OCI-LY1 (cell line): ENCODE results near the gene NDUFAB1.

ENCODE experiments used
- EZH2 ChIP-seq: fragments of 200-600 bp; sonication (generic), shearing (Covaris generic); IDR thresholded peaks from 2 replicates; pipeline ENCODE4 v1.8.0; 2017; ENCODE audit warnings: borderline replicate concordance, mixed run types, mild to moderate bottlenecking, antibody characterized with exemption, low read length, moderate library complexity, mixed read lengths
- TF ChIP-seq, protein P1 (sequence below): fragments of 200-600 bp; sonication (generic), shearing (Covaris generic); IDR thresholded peaks from 2 replicates; pipeline ENCODE4 v1.5.1; 2017; ENCODE audit warnings: mild to moderate bottlenecking, antibody characterized with exemption, low read length, moderate library complexity, mixed read lengths

- TF ChIP-seq, protein P1, sequence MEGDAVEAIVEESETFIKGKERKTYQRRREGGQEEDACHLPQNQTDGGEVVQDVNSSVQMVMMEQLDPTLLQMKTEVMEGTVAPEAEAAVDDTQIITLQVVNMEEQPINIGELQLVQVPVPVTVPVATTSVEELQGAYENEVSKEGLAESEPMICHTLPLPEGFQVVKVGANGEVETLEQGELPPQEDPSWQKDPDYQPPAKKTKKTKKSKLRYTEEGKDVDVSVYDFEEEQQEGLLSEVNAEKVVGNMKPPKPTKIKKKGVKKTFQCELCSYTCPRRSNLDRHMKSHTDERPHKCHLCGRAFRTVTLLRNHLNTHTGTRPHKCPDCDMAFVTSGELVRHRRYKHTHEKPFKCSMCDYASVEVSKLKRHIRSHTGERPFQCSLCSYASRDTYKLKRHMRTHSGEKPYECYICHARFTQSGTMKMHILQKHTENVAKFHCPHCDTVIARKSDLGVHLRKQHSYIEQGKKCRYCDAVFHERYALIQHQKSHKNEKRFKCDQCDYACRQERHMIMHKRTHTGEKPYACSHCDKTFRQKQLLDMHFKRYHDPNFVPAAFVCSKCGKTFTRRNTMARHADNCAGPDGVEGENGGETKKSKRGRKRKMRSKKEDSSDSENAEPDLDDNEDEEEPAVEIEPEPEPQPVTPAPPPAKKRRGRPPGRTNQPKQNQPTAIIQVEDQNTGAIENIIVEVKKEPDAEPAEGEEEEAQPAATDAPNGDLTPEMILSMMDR, result no peak
- no peak for TF ChIP-seq EZH2
These were observed 15.8 kb upstream of the NDUFAB1 start for GRCh38 chr16:23611936-23612335.
